Calu3 (cell line): ENCODE measurements around the gene MARK4. TPM values are rescaled to one million over a fixed set of nuclear protein-coding genes. Genes with fewer than 3 reads are reported as not detected.
"Not testable (repeated sequence)": the region's sequence is repeated elsewhere in the genome, so short reads cannot be mapped to it uniquely, and the experiment has no call there.

Experiments used
- BruUV-seq: library from RNA; stranded (reverse); fragments of 400-500 nt; replicated peaks from 2 replicates; lab custom pipeline; 2021; lab: Mats Ljungman, UMichigan
- CTCF ChIA-PET: fragments of 300-600 bp; sonication (Branson Sonifier 250); formaldehyde crosslinking; loops from one replicate; lab custom pipeline; 2022; ENCODE audit warnings: antibody characterized with exemption; lab: Charles Lee
- DNase-seq: peaks from one replicate; pipeline ENCODE4 v3.0.0; 2022
- H3K27ac Mint-ChIP-seq: one replicate; pipeline ENCODE4 v1.8.0; 2022; ENCODE audit warnings: mixed read lengths; ENCODE audit not compliant: unreplicated experiment
- H3K27me3 Mint-ChIP-seq: one replicate; pipeline ENCODE4 v1.8.0; 2022; ENCODE audit warnings: mixed read lengths; ENCODE audit not compliant: unreplicated experiment
- H3K36me3 Mint-ChIP-seq: one replicate; pipeline ENCODE4 v1.8.0; 2022; ENCODE audit warnings: mild to moderate bottlenecking, moderate library complexity, mixed read lengths; ENCODE audit not compliant: insufficient read depth, unreplicated experiment
- H3K4me1 Mint-ChIP-seq: one replicate; pipeline ENCODE4 v1.8.0; 2022; ENCODE audit warnings: mild to moderate bottlenecking, low read depth, mixed read lengths; ENCODE audit not compliant: unreplicated experiment
- H3K4me3 Mint-ChIP-seq: one replicate; pipeline ENCODE4 v1.8.0; 2022; ENCODE audit warnings: mild to moderate bottlenecking, low read depth, moderate library complexity, mixed read lengths; ENCODE audit not compliant: unreplicated experiment
- H3K9me3 Mint-ChIP-seq: one replicate; pipeline ENCODE4 v1.8.0; 2022; ENCODE audit warnings: low read depth, mixed read lengths; ENCODE audit not compliant: unreplicated experiment
- intact Hi-C: fragments of 100-400 bp; cut with micrococcal nuclease; formaldehyde crosslinking; loops from one replicate; pipeline ENCODE4 v1.10.0; 2022; ENCODE audit not compliant: unreplicated experiment
- total RNA-seq: library from RNA; stranded (reverse); gene quantifications from 2 replicates; pipeline ENCODE4 v1.2.3, GENCODE V29; 2022
- TF ChIP-seq, protein P1 (sequence below): fragments of 200-600 bp; IDR thresholded peaks from one replicate; pipeline ENCODE4 v1.8.0; 2022; ENCODE audit warnings: antibody characterized with exemption; ENCODE audit not compliant: unreplicated experiment

Gene MARK4
- total RNA-seq, 1 experiment from 2014 or later, result 45.9 TPM

DNA sequence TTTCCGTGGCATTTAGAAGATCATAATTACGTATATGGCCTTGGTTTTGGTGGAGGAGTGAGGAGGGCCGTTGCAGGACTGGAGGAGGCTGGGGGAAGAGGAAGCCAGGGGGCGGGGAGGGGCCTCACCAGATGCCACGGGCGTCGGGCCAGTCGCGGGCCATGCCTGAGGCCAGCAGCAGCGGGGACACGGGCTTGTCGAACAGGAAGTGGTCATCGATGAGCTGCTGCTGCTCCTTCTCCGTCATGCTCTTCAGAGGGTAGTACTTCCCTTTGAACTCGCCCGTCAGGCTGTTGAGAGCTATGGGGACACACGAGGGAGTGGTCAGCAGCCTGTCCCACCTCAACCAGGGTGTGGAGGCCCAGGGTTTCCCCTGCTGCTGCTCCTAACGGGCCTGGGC is 60.5 kb downstream of the MARK4 start:
- no peak overlapping the region for H3K4me3 Mint-ChIP-seq
- H3K4me1 Mint-ChIP-seq, result no peaks in the 10 kb centered on the region
- intact Hi-C loops, result no loop called here
- no TSS peak for BruUV-seq
- TF ChIP-seq, protein P1, sequence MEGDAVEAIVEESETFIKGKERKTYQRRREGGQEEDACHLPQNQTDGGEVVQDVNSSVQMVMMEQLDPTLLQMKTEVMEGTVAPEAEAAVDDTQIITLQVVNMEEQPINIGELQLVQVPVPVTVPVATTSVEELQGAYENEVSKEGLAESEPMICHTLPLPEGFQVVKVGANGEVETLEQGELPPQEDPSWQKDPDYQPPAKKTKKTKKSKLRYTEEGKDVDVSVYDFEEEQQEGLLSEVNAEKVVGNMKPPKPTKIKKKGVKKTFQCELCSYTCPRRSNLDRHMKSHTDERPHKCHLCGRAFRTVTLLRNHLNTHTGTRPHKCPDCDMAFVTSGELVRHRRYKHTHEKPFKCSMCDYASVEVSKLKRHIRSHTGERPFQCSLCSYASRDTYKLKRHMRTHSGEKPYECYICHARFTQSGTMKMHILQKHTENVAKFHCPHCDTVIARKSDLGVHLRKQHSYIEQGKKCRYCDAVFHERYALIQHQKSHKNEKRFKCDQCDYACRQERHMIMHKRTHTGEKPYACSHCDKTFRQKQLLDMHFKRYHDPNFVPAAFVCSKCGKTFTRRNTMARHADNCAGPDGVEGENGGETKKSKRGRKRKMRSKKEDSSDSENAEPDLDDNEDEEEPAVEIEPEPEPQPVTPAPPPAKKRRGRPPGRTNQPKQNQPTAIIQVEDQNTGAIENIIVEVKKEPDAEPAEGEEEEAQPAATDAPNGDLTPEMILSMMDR, result no peak
- H3K27ac Mint-ChIP-seq, result no peak overlapping the region
- peaks cover 45% of the 10 kb centered on the region for H3K27me3 Mint-ChIP-seq
- CTCF ChIA-PET, result no interaction called here
- H3K36me3 Mint-ChIP-seq, result no peaks in the 10 kb centered on the region
- no peak for DNase-seq
- H3K9me3 Mint-ChIP-seq, result no peaks in the 10 kb centered on the region

- H3K27ac Mint-ChIP-seq, H3K36me3 Mint-ChIP-seq, H3K9me3 Mint-ChIP-seq, H3K4me3 Mint-ChIP-seq, CTCF ChIA-PET, DNase-seq, H3K4me1 Mint-ChIP-seq, BruUV-seq, intact Hi-C loops: not testable (repeated sequence)
- peaks cover 45% of the 10 kb centered on the region for H3K27me3 Mint-ChIP-seq
Observed at GRCh38 chr19:45312285-45312684, 61.2 kb downstream of the MARK4 start.

DNA sequence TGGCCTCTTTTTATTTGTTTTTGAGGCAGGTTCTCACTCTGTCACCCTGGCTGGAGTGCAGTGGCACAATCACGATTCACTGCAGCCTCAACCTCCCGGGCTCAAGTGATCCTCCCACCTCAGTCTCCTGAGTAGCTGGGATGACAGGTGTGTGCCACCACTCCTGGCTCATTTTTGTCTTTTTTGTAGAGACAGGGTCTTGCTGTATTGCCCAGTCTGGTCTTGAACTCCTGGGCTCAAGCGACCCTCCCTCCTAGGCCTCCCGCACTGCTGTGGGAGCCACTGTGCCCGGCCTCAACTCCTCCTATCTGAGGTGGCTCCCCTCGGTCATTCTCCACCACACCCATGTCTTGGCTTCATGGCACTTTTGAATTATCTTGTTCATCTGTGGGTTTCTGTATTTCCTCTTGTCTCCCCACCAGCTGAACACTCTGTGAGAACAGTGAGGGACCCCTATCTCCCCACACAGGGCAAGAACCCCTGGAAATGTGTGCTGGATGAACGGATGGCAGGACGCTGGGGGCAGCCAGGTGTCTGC is 63.7 kb downstream of the MARK4 start:
- H3K36me3 Mint-ChIP-seq, result no peaks in the 10 kb centered on the region
- TF ChIP-seq, protein P1, result no peak
- no peaks in the 10 kb centered on the region for H3K4me1 Mint-ChIP-seq
- no TSS peak for BruUV-seq
- peaks cover 58% of the 10 kb centered on the region for H3K27me3 Mint-ChIP-seq
- CTCF ChIA-PET, result interaction anchor here (0.6 kb wide), 1 partner anchor 15 kb away, joined by 3 read pairs; no protein-coding TSS in a partner anchor
- no peak overlapping the region for H3K4me3 Mint-ChIP-seq
- intact Hi-C loops, result no loop called here
- no peaks in the 10 kb centered on the region for H3K9me3 Mint-ChIP-seq
- H3K27ac Mint-ChIP-seq, result no peak overlapping the region
- no peak for DNase-seq

DNA sequence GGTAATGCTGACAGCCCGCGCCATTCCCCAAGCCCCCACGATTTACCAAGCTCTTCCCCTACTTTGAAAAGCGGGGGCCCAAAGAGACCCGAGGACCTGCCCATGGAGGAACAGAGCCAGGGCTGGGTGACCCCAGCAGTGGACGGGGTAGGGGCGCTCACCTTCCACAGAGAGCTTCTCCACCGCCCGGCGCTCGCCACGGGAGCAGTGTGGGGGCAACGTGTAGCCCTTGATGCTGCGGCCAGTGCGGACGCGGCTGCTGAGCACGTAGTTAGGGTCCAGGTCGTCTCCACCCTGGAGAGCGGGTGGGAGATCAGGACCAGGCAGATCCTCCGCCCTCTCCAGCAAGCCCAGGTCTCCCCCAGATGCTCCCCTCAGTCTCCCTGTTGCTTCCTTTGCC is 64.2 kb downstream of the MARK4 start:
- no peaks in the 10 kb centered on the region for H3K4me1 Mint-ChIP-seq
- no peak overlapping the region for H3K27ac Mint-ChIP-seq
- peaks cover 58% of the 10 kb centered on the region for H3K27me3 Mint-ChIP-seq
- no peaks in the 10 kb centered on the region for H3K36me3 Mint-ChIP-seq
- DNase-seq, result no peak
- no TSS peak for BruUV-seq
- no peak overlapping the region for H3K4me3 Mint-ChIP-seq
- TF ChIP-seq, protein P1, result no peak
- CTCF ChIA-PET, result no interaction called here
- intact Hi-C loops, result no loop called here
- no peaks in the 10 kb centered on the region for H3K9me3 Mint-ChIP-seq

DNA sequence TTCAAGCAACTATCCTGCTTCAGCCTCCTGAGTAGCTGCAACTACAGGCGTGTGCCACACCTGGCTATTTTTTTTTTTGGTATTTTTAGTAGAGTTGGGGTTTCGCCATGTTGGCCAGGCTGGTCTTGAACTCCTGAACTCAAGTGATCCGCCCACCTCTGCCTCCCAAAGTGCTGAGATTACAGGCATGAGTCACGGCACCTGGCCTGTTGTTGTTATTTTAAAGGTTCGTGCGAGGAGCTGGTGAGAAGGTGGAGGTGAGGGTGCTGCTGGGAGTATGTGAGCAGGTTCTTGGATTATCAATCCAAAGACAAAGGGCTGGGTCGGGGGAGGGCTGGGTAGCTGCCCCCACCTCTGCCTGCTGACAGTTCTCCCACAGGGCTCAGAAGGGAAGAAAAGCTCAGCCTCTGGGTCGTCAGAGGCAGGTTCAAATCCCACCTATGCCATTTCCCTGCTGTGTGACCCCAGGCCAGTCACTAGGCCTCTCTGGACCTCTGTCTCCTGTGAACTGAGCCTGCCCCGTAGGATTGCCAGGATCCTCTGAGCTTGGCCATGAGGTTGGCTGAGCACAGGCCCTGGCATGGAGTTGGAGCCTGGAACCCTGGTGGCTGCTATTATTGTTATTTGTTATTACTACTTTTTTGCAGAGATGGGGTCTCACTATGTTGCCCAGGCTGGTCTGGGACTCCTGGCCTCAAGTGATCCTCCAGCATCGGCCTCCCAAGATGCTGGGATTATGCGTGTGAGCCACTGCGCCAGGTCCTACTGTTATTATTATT is 70.1 kb downstream of the MARK4 start:
- H3K27ac Mint-ChIP-seq, result no peak overlapping the region
- CTCF ChIA-PET, result interaction anchor here (0.6 kb wide), 1 partner anchor 309 kb away, joined by 3 read pairs; no protein-coding TSS in a partner anchor
- no peak overlapping the region for H3K4me3 Mint-ChIP-seq
- no peak for DNase-seq
- peaks cover 6% of the 10 kb centered on the region for H3K36me3 Mint-ChIP-seq
- no TSS peak for BruUV-seq
- intact Hi-C loops, result no loop called here
- peaks cover 63% of the 10 kb centered on the region for H3K27me3 Mint-ChIP-seq
- no peaks in the 10 kb centered on the region for H3K9me3 Mint-ChIP-seq
- TF ChIP-seq, protein P1, result no peak
- H3K4me1 Mint-ChIP-seq, result peaks cover 17% of the 10 kb centered on the region
